Testis (tissue), 2 donors: Measurements from ENCODE around the gene SOX6.

Experiments
- POLR2A ChIP-seq: fragments of 450-650 bp; IDR thresholded peaks from one replicate; pipeline ENCODE4 v1.6.1; 2017; ENCODE audit warnings: antibody characterized with exemption, mild to moderate bottlenecking, moderate library complexity
- TF ChIP-seq, protein P1 (sequence below), 3 experiments: fragments of 450-650 bp in 2 of 3; fragments of 200-600 bp in 1 of 3; sonication (generic) in 1 of 3; IDR thresholded peaks; one replicate each; pipeline ENCODE4 v1.5.1; 2016 to 2019; ENCODE audit warnings: antibody characterized with exemption in 3 of 3, mild to moderate bottlenecking in 2 of 3, moderate library complexity in 1 of 3

GRCh38 chr11:16402654-16403447, 46.5 kb upstream of the SOX6 start:
- TF ChIP-seq, protein P1, sequence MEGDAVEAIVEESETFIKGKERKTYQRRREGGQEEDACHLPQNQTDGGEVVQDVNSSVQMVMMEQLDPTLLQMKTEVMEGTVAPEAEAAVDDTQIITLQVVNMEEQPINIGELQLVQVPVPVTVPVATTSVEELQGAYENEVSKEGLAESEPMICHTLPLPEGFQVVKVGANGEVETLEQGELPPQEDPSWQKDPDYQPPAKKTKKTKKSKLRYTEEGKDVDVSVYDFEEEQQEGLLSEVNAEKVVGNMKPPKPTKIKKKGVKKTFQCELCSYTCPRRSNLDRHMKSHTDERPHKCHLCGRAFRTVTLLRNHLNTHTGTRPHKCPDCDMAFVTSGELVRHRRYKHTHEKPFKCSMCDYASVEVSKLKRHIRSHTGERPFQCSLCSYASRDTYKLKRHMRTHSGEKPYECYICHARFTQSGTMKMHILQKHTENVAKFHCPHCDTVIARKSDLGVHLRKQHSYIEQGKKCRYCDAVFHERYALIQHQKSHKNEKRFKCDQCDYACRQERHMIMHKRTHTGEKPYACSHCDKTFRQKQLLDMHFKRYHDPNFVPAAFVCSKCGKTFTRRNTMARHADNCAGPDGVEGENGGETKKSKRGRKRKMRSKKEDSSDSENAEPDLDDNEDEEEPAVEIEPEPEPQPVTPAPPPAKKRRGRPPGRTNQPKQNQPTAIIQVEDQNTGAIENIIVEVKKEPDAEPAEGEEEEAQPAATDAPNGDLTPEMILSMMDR (IDR thresholded peaks at IDR 0.05): no peak
- no peak for TF ChIP-seq POLR2A
